Neural cell (in vitro differentiated cells): ENCODE data around the gene GPR17. TPM values are rescaled to one million over a fixed set of nuclear protein-coding genes. Genes with fewer than 3 reads are reported as not detected.

Source experiments
- H2AFZ ChIP-seq: fragments of 200-600, 300-800 bp; sonication (generic), shearing (Covaris generic); 2 replicates; pipeline ENCODE4 v1.6.0; 2014; ENCODE audit warnings: low read depth, mild to moderate bottlenecking, antibody characterized with exemption, low read length, moderate library complexity
- H3F3A ChIP-seq: fragments of 200-600 bp; shearing (Covaris generic); 2 replicates; pipeline ENCODE4 v1.6.1; 2016; ENCODE audit warnings: mild to moderate bottlenecking, moderate library complexity, mixed read lengths, antibody characterized with exemption, low read length; ENCODE audit not compliant: insufficient read depth, poor library complexity, severe bottlenecking
- H3K27ac ChIP-seq: fragments of 200-600, 300-800 bp; sonication (generic), shearing (Covaris generic); 2 replicates; pipeline ENCODE4 v1.5.1; 2014; ENCODE audit warnings: mild to moderate bottlenecking, low read length, moderate library complexity
- H3K27me3 ChIP-seq: fragments of 300-800, 200-600 bp; sonication (generic), shearing (Covaris generic); 2 replicates; pipeline ENCODE4 v1.6.0; 2014; ENCODE audit warnings: mild to moderate bottlenecking, low read depth, low read length, moderate library complexity; ENCODE audit not compliant: insufficient read depth
- H3K36me3 ChIP-seq: fragments of 300-800, 200-600 bp; sonication (generic), shearing (Covaris generic); 2 replicates; pipeline ENCODE4 v1.5.1; 2014; ENCODE audit warnings: mild to moderate bottlenecking, antibody characterized with exemption, low read length, moderate library complexity; ENCODE audit not compliant: insufficient read depth
- H3K4me2 ChIP-seq: fragments of 300-800, 200-600 bp; sonication (generic), shearing (Covaris generic); 2 replicates; pipeline ENCODE4 v1.6.0; 2014; ENCODE audit warnings: mild to moderate bottlenecking, low read length
- H3K4me3 ChIP-seq: fragments of 300-800, 200-600 bp; sonication (generic), shearing (Covaris generic); 2 replicates; pipeline ENCODE4 v1.5.1; 2014; ENCODE audit warnings: mild to moderate bottlenecking, low read length, moderate library complexity
- H3K79me2 ChIP-seq: fragments of 200-600 bp; shearing (Covaris generic); replicated peaks from 2 replicates; pipeline ENCODE4 v1.6.0; 2014; ENCODE audit warnings: mild to moderate bottlenecking, low read length, moderate library complexity; ENCODE audit not compliant: insufficient read depth
- H3K9ac ChIP-seq: fragments of 300-800, 200-600 bp; sonication (generic), shearing (Covaris generic); 2 replicates; pipeline ENCODE4 v1.6.1; 2016; ENCODE audit warnings: mild to moderate bottlenecking, low read length, mixed read lengths
- H3K9me2 ChIP-seq: fragments of 200-600 bp; shearing (Covaris generic); 2 replicates; pipeline ENCODE4 v1.6.1; 2016; ENCODE audit warnings: mild to moderate bottlenecking, low read length, mixed read lengths; ENCODE audit not compliant: insufficient read depth
- H3K9me3 ChIP-seq: fragments of 200-600, 300-800 bp; sonication (generic), shearing (Covaris generic); 2 replicates; pipeline ENCODE4 v1.6.1; 2016; ENCODE audit warnings: mild to moderate bottlenecking, mixed run types, low read length, moderate library complexity, mixed read lengths
- H4K20me1 ChIP-seq: fragments of 200-600 bp; shearing (Covaris generic); 2 replicates; pipeline ENCODE4 v1.6.1; 2016; ENCODE audit warnings: mild to moderate bottlenecking, mixed run types; ENCODE audit not compliant: insufficient read depth
- EP300 ChIP-seq: fragments of 450-650 bp; conservative IDR thresholded peaks from 2 replicates; pipeline ENCODE4 v1.6.1; 2014; ENCODE audit warnings: antibody characterized with exemption, mild to moderate bottlenecking, moderate library complexity; ENCODE audit not compliant: poor library complexity, severe bottlenecking
- EZH2 ChIP-seq: fragments of 200-600, 300-800 bp; shearing (Covaris generic), sonication (generic); IDR thresholded peaks from 2 replicates; pipeline ENCODE4 v1.6.1; 2014; ENCODE audit warnings: antibody characterized with exemption, low read length, borderline replicate concordance, mild to moderate bottlenecking; ENCODE audit not compliant: insufficient read depth, poor library complexity, severe bottlenecking
- MXI1 ChIP-seq: fragments of 450-650 bp; conservative IDR thresholded peaks from 2 replicates; pipeline ENCODE4 v1.6.1; 2014; ENCODE audit warnings: antibody characterized with exemption, mild to moderate bottlenecking; ENCODE audit not compliant: poor library complexity, severe bottlenecking
- POLR2AphosphoS5 ChIP-seq: IDR thresholded peaks from 2 replicates; pipeline ENCODE4 v1.6.1; 2012
- RAD21 ChIP-seq: fragments of 450-650 bp; conservative IDR thresholded peaks from 2 replicates; pipeline ENCODE4 v1.6.1; 2014; ENCODE audit warnings: antibody characterized with exemption, mild to moderate bottlenecking, moderate library complexity
- SMC3 ChIP-seq: fragments of 450-650 bp; conservative IDR thresholded peaks from 2 replicates; pipeline ENCODE4 v1.6.1; 2014; ENCODE audit warnings: antibody characterized with exemption, mild to moderate bottlenecking, moderate library complexity; ENCODE audit not compliant: poor library complexity
- TAF1 ChIP-seq: IDR thresholded peaks from 2 replicates; pipeline ENCODE4 v1.6.1; 2012; ENCODE audit warnings: low read depth
- polyA plus RNA-seq: library from polyadenylated mRNA; depleted of rRNA; stranded (reverse); fragments of >200 nt; gene quantifications from 2 replicates; pipeline ENCODE4 v1.2.3, GENCODE V29; 2014
- TF ChIP-seq, protein P1 (sequence below): fragments of 450-650 bp; IDR thresholded peaks from 2 replicates; pipeline ENCODE4 v1.5.1; 2014; ENCODE audit warnings: antibody characterized with exemption, mild to moderate bottlenecking, moderate library complexity; ENCODE audit not compliant: poor library complexity, severe bottlenecking
- TF ChIP-seq, protein P2 (sequence below): IDR thresholded peaks from 2 replicates; pipeline ENCODE4 v1.6.1; 2012; ENCODE audit warnings: borderline replicate concordance

Gene GPR17
- polyA plus RNA-seq, 1 donor from 2014 or later: not detected

DNA sequence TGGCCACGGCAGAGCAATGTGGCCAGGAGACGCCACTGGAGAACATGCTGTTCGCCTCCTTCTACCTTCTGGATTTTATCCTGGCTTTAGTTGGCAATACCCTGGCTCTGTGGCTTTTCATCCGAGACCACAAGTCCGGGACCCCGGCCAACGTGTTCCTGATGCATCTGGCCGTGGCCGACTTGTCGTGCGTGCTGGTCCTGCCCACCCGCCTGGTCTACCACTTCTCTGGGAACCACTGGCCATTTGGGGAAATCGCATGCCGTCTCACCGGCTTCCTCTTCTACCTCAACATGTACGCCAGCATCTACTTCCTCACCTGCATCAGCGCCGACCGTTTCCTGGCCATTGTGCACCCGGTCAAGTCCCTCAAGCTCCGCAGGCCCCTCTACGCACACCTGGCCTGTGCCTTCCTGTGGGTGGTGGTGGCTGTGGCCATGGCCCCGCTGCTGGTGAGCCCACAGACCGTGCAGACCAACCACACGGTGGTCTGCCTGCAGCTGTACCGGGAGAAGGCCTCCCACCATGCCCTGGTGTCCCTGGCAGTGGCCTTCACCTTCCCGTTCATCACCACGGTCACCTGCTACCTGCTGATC lies 4.9 kb downstream of the GPR17 start:
- no peak overlapping the region for H3K9ac ChIP-seq
- H4K20me1 ChIP-seq: no peaks in the 10 kb centered on the region
- H2AFZ ChIP-seq: no peak overlapping the region
- H3F3A ChIP-seq: no peaks in the 10 kb centered on the region
- H3K27me3 ChIP-seq: no peaks in the 10 kb centered on the region
- H3K36me3 ChIP-seq: no peaks in the 10 kb centered on the region
- no peaks in the 10 kb centered on the region for H3K9me3 ChIP-seq
- H3K79me2 ChIP-seq: no peaks in the 10 kb centered on the region
- no peak for TF ChIP-seq EZH2
- TF ChIP-seq EP300: no peak
- TF ChIP-seq, protein P1, sequence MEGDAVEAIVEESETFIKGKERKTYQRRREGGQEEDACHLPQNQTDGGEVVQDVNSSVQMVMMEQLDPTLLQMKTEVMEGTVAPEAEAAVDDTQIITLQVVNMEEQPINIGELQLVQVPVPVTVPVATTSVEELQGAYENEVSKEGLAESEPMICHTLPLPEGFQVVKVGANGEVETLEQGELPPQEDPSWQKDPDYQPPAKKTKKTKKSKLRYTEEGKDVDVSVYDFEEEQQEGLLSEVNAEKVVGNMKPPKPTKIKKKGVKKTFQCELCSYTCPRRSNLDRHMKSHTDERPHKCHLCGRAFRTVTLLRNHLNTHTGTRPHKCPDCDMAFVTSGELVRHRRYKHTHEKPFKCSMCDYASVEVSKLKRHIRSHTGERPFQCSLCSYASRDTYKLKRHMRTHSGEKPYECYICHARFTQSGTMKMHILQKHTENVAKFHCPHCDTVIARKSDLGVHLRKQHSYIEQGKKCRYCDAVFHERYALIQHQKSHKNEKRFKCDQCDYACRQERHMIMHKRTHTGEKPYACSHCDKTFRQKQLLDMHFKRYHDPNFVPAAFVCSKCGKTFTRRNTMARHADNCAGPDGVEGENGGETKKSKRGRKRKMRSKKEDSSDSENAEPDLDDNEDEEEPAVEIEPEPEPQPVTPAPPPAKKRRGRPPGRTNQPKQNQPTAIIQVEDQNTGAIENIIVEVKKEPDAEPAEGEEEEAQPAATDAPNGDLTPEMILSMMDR: no peak
- no peak for TF ChIP-seq TAF1
- TF ChIP-seq, protein P2, sequence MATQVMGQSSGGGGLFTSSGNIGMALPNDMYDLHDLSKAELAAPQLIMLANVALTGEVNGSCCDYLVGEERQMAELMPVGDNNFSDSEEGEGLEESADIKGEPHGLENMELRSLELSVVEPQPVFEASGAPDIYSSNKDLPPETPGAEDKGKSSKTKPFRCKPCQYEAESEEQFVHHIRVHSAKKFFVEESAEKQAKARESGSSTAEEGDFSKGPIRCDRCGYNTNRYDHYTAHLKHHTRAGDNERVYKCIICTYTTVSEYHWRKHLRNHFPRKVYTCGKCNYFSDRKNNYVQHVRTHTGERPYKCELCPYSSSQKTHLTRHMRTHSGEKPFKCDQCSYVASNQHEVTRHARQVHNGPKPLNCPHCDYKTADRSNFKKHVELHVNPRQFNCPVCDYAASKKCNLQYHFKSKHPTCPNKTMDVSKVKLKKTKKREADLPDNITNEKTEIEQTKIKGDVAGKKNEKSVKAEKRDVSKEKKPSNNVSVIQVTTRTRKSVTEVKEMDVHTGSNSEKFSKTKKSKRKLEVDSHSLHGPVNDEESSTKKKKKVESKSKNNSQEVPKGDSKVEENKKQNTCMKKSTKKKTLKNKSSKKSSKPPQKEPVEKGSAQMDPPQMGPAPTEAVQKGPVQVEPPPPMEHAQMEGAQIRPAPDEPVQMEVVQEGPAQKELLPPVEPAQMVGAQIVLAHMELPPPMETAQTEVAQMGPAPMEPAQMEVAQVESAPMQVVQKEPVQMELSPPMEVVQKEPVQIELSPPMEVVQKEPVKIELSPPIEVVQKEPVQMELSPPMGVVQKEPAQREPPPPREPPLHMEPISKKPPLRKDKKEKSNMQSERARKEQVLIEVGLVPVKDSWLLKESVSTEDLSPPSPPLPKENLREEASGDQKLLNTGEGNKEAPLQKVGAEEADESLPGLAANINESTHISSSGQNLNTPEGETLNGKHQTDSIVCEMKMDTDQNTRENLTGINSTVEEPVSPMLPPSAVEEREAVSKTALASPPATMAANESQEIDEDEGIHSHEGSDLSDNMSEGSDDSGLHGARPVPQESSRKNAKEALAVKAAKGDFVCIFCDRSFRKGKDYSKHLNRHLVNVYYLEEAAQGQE: no peak
- TF ChIP-seq POLR2AphosphoS5: no peak
- TF ChIP-seq SMC3: no peak
- no peak for TF ChIP-seq RAD21
- TF ChIP-seq MXI1: no peak
- no peak overlapping the region for H3K27ac ChIP-seq
- H3K4me2 ChIP-seq: no peak overlapping the region
- H3K9me2 ChIP-seq: no peaks in the 10 kb centered on the region
- H3K4me3 ChIP-seq: no peak overlapping the region

DNA sequence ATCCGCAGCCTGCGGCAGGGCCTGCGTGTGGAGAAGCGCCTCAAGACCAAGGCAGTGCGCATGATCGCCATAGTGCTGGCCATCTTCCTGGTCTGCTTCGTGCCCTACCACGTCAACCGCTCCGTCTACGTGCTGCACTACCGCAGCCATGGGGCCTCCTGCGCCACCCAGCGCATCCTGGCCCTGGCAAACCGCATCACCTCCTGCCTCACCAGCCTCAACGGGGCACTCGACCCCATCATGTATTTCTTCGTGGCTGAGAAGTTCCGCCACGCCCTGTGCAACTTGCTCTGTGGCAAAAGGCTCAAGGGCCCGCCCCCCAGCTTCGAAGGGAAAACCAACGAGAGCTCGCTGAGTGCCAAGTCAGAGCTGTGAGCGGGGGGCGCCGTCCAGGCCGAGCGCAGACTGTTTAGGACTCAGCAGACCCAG lies 5.4 kb downstream of the GPR17 start:
- Histone ChIP-seq H2AFZ (no peak overlapping the region), H3K4me3 (no peak overlapping the region), H3K36me3 (no peaks in the 10 kb centered on the region)

More for the DNA sequence above, 5.4 kb downstream of the GPR17 start:
- Histone ChIP-seq H3K9ac (no peak overlapping the region), H4K20me1 (no peaks in the 10 kb centered on the region), H3K27ac (no peak overlapping the region), H3F3A (no peaks in the 10 kb centered on the region), H3K9me3 (no peaks in the 10 kb centered on the region), H3K9me2 (no peaks in the 10 kb centered on the region), H3K79me2 (no peaks in the 10 kb centered on the region), H3K27me3 (no peaks in the 10 kb centered on the region), H3K4me2 (no peak overlapping the region)
- TF ChIP-seq TAF1: no peak
